Right ventricle myocardium superior (tissue), 1 donor: ENCODE data around the gene ODF4. TPM values are rescaled to one million over a fixed set of nuclear protein-coding genes. Genes with fewer than 3 reads are reported as not detected.

Source experiments
- ATAC-seq: fragments of 200-7000 bp; cut with Tn5 transposase; one replicate; pipeline ENCODE4 v1.9.1; 2020; ENCODE audit warnings: mild to moderate bottlenecking; ENCODE audit not compliant: poor library complexity
- DNase-seq: peaks from one replicate; pipeline ENCODE4 v3.0.0-alpha.2; 2020
- intact Hi-C: fragments of 100-400 bp; cut with DNase I; formaldehyde crosslinking; loops from one replicate; pipeline ENCODE4 v1.11.2; 2022
- long read RNA-seq: library from polyadenylated mRNA; unstranded; transcript quantifications from one replicate; pipeline ENCODE4 v2.0.0, GENCODE V29; 2021
- total RNA-seq: library from RNA; stranded (reverse); fragmentation: NEBNext Ultra II Directional; extraction: Animal tissue kit (Norgen Biotek cat#: 25700); gene quantifications from one replicate; pipeline ENCODE4 v1.2.1, GENCODE V29; 2021
- donor health status: DM: no; HTN: yes; CAD: no; lungs with severe emphysema.

Gene ODF4
- not detected for total RNA-seq
- long read RNA-seq, result 0 reads

DNA sequence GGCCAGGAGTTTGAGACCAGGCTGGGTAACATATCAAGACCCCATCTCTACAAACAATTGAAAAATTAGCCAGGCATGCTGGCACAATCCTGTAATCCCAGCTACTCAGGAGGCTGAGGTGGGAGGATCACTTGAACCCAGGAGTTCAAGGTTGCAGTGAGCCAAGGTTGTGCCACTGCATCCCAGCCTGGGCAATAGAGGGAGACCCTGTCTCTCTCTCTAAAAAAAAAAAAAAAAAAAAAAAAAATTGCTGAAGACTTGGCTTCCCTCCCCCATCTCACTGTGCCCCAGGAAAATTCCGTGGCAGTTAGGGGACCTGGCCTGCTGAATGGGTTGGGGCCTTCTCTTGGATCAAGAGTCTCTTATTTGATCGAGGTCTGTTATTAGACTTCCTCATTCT is at the start of gene ODF4:
Gene ODF4 (plus strand): TSS at position 301 of the 400 bp plus-strand sequence. CDS start 212 bp downstream, outside the sequence.
- intact Hi-C loops, result no loop called here
- DNase-seq (no peak), ATAC-seq (no peak)

DNA sequence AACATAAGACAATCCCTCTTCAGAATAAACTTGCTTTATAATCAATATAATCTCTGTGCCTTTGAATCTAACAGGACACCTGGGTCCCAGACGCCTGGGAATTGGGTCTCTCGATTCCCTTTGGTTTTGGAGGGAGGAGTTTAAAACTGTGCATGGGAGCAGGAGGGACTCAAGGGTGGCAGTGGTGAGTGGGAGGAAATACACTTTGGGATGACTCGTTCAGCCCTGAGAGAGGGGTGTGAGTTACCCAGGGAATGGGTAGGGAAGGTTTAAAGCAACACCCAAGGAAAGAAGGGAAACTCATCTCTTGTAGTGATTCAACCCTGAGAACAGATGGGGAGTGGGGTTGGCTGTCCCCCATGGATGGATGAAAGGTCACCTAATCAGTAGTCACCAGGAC is 49.6 kb upstream of the ODF4 start:
- no peak for ATAC-seq
- intact Hi-C loops, result loop anchor here (10.0 kb wide), 2 partner anchors 45 to 215 kb away; partner anchors contain the start of genes CTC1 and PFAS

DNA sequence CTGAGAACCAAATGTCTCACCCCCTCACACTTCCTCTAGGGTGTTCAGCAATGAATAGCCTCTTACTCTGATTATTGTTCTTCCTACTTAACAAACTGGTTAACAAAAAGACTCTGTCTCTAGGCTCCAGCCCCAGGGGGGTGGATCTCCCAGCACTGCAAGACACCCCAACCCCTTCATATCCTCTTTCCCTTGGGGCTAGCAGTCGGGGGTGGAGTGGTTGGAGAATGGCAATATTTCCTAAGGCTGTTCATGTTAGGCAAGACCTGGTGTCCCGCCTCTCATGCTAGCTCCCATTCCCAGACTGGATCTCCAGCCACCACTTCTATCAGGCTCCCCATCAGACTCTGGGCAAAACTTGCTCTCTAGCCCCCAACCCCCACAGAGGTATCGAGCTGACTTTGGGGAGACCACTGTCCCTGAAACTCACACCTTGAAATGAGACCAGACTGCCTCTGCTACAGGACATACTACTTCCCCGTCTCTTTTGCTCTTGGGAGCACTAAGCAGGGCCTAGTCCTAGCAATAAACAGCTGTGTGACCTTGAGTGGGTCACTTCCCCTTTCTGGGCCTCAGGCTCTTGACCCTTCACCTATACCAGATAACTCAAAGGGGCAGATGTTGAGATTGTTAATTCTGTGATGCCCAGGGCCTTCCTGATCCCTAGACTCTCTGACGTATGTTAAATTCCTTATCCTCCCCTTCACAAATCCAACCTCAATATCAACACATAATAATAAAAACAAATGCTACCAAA is 46.8 kb upstream of the ODF4 start:
- intact Hi-C loops, result loop anchor here (10.0 kb wide), 2 partner anchors 48 to 218 kb away; partner anchors contain the start of genes CTC1 and PFAS
- ATAC-seq (no peak), DNase-seq (no peak)

More for the DNA sequence above, 49.6 kb upstream of the ODF4 start:
- no peak for DNase-seq

DNA sequence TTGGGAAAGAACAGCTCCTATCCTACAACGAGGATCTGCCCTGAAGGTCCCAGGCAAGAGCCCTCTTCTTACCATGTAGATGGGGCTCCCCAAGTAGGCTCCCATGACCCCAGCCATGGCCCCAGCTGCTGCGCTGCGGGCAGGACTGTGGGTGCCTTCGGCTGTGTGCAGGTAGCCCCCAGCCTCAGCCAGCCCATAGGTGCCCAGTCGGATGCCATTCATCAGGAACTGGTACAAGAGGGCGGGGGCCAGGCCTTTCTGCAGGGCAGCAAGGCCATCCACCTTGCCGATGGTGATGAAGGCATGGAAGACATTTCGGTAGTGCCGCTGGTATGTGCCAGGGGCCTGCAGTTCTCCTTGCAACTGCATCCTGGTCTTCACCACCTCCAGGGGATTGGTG is 45.3 kb upstream of the ODF4 start:
- intact Hi-C loops, result loop anchor here (10.0 kb wide), 2 partner anchors 50 to 220 kb away; partner anchors contain the start of genes CTC1 and PFAS
- ATAC-seq (no peak), DNase-seq (no peak)

- ATAC-seq (peak; percentile 32), DNase-seq (no peak)
- intact Hi-C loops, result loop anchor here (10.0 kb wide), 2 partner anchors 50 to 220 kb away; partner anchors contain the start of genes CTC1 and PFAS
Observed at GRCh38 chr17:8294814-8295316, 44.8 kb upstream of the ODF4 start.

- intact Hi-C loops, result no loop called here
- no peak for ATAC-seq
- DNase-seq, result no peak
Observed at GRCh38 chr17:8300226-8300625, 39.4 kb upstream of the ODF4 start.

DNA sequence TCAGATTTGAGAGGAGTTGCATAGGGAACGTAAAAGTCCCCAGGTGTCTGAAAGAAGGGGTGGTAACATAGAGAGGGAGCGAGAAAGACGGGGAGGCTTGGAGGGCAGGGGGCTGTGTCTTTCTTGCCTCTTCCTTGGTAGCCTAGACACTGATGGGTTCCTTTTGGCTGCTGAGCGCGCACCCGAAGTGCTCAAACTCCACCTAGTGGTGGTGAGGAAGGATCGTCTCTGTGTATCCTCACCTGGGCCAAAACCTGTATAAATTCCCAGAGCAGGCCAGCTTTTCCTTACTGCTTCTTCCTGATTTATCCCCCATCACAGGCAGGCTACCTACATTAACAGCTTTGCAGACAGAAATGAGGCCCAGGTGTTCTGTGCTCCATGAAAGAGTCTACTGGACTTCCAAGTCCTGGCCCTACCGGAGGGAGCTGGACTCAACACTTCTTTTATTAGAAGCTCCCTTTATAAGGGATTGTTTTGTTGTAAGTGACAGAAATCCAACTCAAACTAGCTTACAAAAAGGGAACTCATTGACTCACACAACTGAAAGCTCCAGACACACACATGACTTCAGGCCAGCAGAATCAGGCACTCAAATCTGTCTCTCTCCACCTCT is 38.9 kb upstream of the ODF4 start:
- peak; percentile 67 for DNase-seq
- intact Hi-C loops, result no loop called here
- ATAC-seq, result peak; percentile 93

GRCh38 chr17:8310601-8311123 is 29.0 kb upstream of the ODF4 start:
- ATAC-seq (peak; percentile 61), DNase-seq (no peak)
- intact Hi-C loops, result no loop called here

GRCh38 chr17:8311131-8311790 is 28.4 kb upstream of the ODF4 start:
- intact Hi-C loops, result no loop called here
- peak; percentile 23 for ATAC-seq
- DNase-seq, result peak; percentile 57

DNA sequence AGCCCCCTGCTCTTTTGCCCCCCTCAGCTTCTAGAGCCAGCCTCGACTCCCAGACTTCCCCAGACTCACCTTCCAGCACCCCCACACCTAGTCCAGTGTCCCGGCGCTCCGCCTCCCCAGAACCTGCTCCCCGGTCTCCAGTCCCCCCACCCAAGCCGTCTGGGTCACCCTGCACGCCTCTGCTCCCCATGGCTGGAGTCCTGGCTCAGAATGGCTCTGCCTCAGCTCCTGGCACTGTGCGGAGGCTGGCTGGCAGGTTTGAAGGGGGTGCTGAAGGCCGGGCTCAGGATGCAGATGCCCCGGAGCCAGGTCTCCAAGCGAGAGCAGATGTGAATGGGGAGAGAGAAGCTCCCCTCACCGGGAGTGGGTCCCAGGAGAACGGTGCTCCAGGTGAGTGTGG is 27.4 kb upstream of the ODF4 start:
- no peak for DNase-seq
- ATAC-seq, result no peak
- intact Hi-C loops, result no loop called here

GRCh38 chr17:8312726-8313600 is 26.7 kb upstream of the ODF4 start:
- DNase-seq, result no peak
- ATAC-seq, result no peak
- intact Hi-C loops, result no loop called here

DNA sequence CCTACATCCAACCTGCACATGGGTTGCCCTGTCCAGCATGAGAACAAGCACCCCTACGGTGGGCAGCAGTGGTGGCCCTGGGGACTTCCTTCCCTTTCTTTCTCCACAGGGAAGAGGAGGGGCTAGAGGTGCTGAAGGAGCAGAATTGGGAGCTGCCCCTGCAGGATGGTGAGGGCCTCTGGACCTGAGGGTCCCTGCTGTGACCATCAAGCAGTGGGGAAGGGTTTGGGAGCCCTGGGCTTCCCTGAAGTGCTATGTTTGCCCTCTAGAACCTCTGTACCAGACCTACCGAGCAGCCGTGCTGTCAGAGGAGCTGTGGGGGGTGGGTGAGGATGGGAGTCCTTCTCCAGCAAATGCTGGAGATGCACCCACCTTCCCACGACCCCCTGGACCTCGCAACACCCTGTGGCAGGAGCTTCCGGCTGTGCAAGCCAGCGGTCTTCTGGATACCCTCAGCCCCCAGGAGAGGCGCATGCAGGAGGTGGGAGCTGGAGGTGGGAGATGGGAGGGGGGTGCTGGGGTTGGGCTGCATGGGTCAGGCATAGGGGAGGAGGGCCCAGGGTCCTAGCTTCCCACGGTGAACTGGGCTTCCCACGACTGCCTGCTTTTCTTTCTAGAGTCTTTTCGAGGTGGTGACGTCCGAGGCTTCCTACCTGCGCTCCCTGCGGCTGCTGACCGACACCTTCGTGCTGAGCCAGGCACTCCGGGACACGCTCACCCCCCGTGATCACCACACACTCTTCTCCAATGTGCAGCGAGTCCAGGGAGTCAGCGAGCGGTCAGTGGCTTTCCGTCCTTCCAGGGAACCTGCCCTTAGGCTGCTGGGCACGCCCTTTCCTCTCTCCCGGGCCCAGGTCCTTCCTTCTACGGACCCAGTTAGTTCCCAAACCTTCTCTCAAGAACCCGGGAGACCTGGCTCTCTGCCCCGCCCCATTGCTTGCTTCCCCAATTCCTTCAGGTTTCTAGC is 24.6 kb upstream of the ODF4 start:
- ATAC-seq, result no peak
- intact Hi-C loops, result no loop called here
- DNase-seq, result no peak

DNA sequence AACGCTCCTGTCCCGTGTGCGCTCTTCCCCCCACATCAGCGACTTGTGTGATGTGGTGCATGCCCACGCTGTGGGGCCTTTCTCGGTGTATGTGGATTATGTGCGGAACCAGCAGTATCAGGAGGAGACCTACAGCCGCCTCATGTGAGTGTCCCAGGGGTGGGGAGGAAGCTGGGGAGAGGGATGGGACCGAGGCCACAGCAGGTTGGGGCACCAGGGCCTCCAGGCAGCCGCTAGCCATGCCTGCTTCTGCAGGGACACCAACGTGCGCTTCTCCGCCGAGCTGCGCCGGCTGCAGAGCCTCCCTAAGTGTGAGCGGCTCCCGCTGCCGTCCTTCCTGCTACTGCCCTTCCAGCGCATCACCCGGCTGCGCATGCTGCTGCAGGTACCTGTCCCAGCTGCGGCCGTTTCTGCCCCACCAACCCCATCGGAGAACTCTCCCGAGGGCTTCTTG is 23.8 kb upstream of the ODF4 start:
- ATAC-seq, result no peak
- intact Hi-C loops, result no loop called here
- no peak for DNase-seq

DNA sequence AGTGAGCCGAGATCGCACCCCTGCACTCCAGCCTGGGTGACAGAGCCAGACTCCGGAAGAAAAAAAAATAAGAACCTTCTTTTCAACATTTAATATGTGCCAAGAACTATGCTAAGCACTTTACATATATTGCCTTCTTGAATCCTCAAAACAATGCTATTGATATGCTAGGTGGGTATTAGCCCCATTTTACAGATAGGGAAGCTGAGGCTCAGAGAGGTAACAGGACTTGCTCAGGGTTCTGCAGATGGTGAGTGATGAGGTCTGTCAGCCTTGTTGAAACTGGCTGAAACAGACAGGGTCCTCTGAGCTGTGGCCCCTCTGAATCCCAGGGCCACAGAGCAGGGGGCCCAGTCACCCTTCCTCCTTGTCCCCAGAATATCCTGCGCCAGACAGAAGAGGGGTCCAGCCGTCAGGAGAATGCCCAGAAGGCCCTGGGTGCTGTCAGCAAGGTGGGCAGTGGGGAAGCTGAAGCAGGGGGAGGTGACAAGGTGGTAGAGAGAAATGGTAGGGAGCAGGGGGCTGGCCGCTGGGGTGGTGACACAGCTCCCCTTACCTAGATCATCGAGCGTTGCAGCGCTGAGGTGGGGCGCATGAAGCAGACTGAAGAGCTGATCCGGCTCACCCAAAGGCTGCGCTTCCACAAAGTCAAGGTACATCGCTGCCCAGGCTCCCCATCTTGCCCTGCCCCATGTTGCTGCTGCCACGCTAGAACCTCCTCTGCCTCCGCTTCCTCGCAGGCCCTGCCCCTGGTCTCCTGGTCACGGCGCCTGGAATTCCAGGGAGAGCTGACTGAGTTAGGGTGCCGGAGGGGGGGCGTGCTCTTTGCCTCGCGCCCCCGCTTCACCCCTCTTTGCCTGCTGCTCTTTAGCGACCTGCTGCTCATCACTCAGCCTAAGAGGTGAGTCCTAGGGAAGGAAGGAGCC is 21.4 kb upstream of the ODF4 start:
- DNase-seq (no peak), ATAC-seq (no peak)
- intact Hi-C loops, result no loop called here

DNA sequence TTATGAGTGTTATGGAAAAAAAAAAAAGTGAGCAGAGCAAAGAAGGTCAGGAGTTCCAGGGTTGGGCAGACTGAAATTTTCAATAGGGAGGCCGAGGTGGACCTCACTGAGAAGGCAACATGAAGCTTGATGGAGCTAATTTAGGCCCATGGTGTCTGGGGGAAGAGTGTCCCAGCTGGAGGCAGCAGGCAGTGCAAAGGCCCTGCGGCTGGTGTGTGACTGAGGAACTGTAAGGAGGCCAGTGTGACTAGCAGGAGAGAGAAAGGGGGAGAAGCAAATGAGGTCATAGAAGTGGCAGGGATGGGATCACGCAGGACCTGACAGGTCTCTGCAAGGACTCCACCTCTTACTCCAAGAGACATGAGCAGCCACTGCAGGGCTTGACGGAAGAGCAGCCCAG is 19.4 kb upstream of the ODF4 start:
- intact Hi-C loops, result no loop called here
- ATAC-seq (no peak), DNase-seq (no peak)

DNA sequence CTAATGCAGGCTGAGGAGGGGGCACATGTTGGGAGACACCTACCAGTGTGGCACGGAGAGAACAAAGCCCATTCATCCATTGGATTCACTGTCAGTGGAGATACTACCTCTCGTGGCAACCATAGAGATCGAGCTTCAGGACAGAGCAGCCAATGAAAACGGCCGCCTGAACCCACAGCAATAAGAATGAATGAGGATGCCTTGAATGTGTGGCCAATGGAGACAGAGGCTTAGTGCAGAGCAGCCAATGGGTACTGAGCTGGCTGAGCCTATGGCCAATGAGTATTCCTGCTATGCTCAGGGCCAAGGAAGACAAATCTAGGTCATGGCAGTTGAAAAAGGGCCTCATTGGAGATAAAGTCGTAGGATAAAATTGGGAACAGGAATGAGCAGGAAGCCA is 18.6 kb upstream of the ODF4 start:
- intact Hi-C loops, result no loop called here
- ATAC-seq (no peak), DNase-seq (no peak)
